ENCODE results near the gene DLG2. TPM values are rescaled to one million over a fixed set of nuclear protein-coding genes. Genes with fewer than 3 reads are reported as not detected.

The DLG2 gene
- total RNA-seq, 2 experiments from 2014 or later: 2.0 to 2.1 TPM

- H3K4me1 Mint-ChIP-seq (ENCODE audit: low read depth): no peaks in the 10 kb centered on the region
- no peak overlapping the region for H3K27ac Mint-ChIP-seq
- POLR2A ChIA-PET: no interaction called here
These were observed 721.7 kb downstream of the DLG2 start for GRCh38 chr11:84905411-84905810.

GRCh38 chr11:84902445-84902844, 724.7 kb downstream of the DLG2 start:
- no peaks in the 10 kb centered on the region for H3K4me1 Mint-ChIP-seq (ENCODE audit: low read depth)
- Histone ChIP-seq H3K27me3 (ENCODE audit: control insufficient read depth in 1 of 2, insufficient read depth in 2 of 2, low read length in 2 of 2) (no peaks in the 10 kb centered on the region), H3K9me3 (ENCODE audit: control insufficient read depth in 1 of 2, insufficient read depth in 1 of 2, low read length in 2 of 2) (peaks cover 0 to 3% of the 10 kb centered on the region in 2 experiments), H3K4me1 (ENCODE audit: insufficient read depth, low read length) (no peaks in the 10 kb centered on the region), H3K4me3 (ENCODE audit: low read length) (no peak overlapping the region), H3K27ac (ENCODE audit: low read depth in 1 of 2, low read length in 2 of 2) (no peak overlapping the region), H3K36me3 (ENCODE audit: insufficient read depth, low read length) (no peaks in the 10 kb centered on the region)
- ATAC-seq (ENCODE audit: poor library complexity) (no peak), DNase-seq (no peak)
- intact Hi-C loops (cut with DNase I, micrococcal nuclease): no loop called here
- no peak overlapping the region for H3K27ac Mint-ChIP-seq
- no peaks in the 10 kb centered on the region for H3K36me3 Mint-ChIP-seq (ENCODE audit: low read depth)
- CTCF ChIA-PET: no interaction called here
- POLR2A ChIA-PET: no interaction called here
- peaks cover 18% of the 10 kb centered on the region for H3K9me3 Mint-ChIP-seq
- H3K4me3 Mint-ChIP-seq: no peak overlapping the region
- no peaks in the 10 kb centered on the region for H3K27me3 Mint-ChIP-seq
- TF ChIP-seq, protein P1, sequence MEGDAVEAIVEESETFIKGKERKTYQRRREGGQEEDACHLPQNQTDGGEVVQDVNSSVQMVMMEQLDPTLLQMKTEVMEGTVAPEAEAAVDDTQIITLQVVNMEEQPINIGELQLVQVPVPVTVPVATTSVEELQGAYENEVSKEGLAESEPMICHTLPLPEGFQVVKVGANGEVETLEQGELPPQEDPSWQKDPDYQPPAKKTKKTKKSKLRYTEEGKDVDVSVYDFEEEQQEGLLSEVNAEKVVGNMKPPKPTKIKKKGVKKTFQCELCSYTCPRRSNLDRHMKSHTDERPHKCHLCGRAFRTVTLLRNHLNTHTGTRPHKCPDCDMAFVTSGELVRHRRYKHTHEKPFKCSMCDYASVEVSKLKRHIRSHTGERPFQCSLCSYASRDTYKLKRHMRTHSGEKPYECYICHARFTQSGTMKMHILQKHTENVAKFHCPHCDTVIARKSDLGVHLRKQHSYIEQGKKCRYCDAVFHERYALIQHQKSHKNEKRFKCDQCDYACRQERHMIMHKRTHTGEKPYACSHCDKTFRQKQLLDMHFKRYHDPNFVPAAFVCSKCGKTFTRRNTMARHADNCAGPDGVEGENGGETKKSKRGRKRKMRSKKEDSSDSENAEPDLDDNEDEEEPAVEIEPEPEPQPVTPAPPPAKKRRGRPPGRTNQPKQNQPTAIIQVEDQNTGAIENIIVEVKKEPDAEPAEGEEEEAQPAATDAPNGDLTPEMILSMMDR (IDR thresholded peaks at IDR 0.05): no peak

More at GRCh38 chr11:84905411-84905810, 721.7 kb downstream of the DLG2 start:
- Mint-ChIP-seq H3K36me3 (ENCODE audit: low read depth) (no peaks in the 10 kb centered on the region), H3K27me3 (no peaks in the 10 kb centered on the region), H3K4me3 (no peak overlapping the region), H3K9me3 (peaks cover 15% of the 10 kb centered on the region)
- TF ChIP-seq, protein P1 (IDR thresholded peaks at IDR 0.05): no peak
- H3K4me3 ChIP-seq (ENCODE audit: low read length): no peak overlapping the region
- no peaks in the 10 kb centered on the region for H3K27me3 ChIP-seq (ENCODE audit: control insufficient read depth in 1 of 2, insufficient read depth in 2 of 2, low read length in 2 of 2)
- no peaks in the 10 kb centered on the region for H3K4me1 ChIP-seq (ENCODE audit: insufficient read depth, low read length)
- H3K27ac ChIP-seq (ENCODE audit: low read depth in 1 of 2, low read length in 2 of 2): no peak overlapping the region
- DNase-seq (no peak), ATAC-seq (ENCODE audit: poor library complexity) (no peak)
- H3K36me3 ChIP-seq (ENCODE audit: insufficient read depth, low read length): no peaks in the 10 kb centered on the region
- intact Hi-C loops (cut with DNase I, micrococcal nuclease): no loop called here
- peaks cover 3 to 5% of the 10 kb centered on the region in 2 experiments for H3K9me3 ChIP-seq (ENCODE audit: control insufficient read depth in 1 of 2, insufficient read depth in 1 of 2, low read length in 2 of 2)
- CTCF ChIA-PET: no interaction called here

GRCh38 chr11:84901991-84902390, 725.2 kb downstream of the DLG2 start:
- TF ChIP-seq, protein P1 (IDR thresholded peaks at IDR 0.05): no peak
- POLR2A ChIA-PET: no interaction called here
- no peaks in the 10 kb centered on the region for H3K36me3 Mint-ChIP-seq (ENCODE audit: low read depth)
- no peaks in the 10 kb centered on the region for H3K27me3 Mint-ChIP-seq
- ATAC-seq (ENCODE audit: poor library complexity) (no peak), DNase-seq (no peak)
- H3K4me3 ChIP-seq (ENCODE audit: low read length): no peak overlapping the region
- no peak overlapping the region for H3K27ac Mint-ChIP-seq
- H3K27ac ChIP-seq (ENCODE audit: low read depth in 1 of 2, low read length in 2 of 2): no peak overlapping the region
- H3K4me1 Mint-ChIP-seq (ENCODE audit: low read depth): no peaks in the 10 kb centered on the region
- no peak overlapping the region for H3K4me3 Mint-ChIP-seq
- no peaks in the 10 kb centered on the region for H3K4me1 ChIP-seq (ENCODE audit: insufficient read depth, low read length)
- peaks cover 0 to 3% of the 10 kb centered on the region in 2 experiments for H3K9me3 ChIP-seq (ENCODE audit: control insufficient read depth in 1 of 2, insufficient read depth in 1 of 2, low read length in 2 of 2)
- H3K9me3 Mint-ChIP-seq: peaks cover 18% of the 10 kb centered on the region
- intact Hi-C loops (cut with DNase I, micrococcal nuclease): no loop called here
- no peaks in the 10 kb centered on the region for H3K27me3 ChIP-seq (ENCODE audit: control insufficient read depth in 1 of 2, insufficient read depth in 2 of 2, low read length in 2 of 2)
- CTCF ChIA-PET: no interaction called here
- H3K36me3 ChIP-seq (ENCODE audit: insufficient read depth, low read length): no peaks in the 10 kb centered on the region
